Type B pancreatic cell (in vitro differentiated cells): ENCODE results near the gene UBA52. TPM values are rescaled to one million over a fixed set of nuclear protein-coding genes. Genes with fewer than 3 reads are reported as not detected.

ENCODE experiments used
- DNase-seq: peaks from one replicate; pipeline ENCODE4 v3.0.0; 2021; ENCODE audit warnings: mixed read lengths; ENCODE audit not compliant: unreplicated experiment; ENCODE audit errors: extremely low spot score
- H3K27ac Mint-ChIP-seq: 2 replicates; pipeline ENCODE4 v1.8.0; 2021; ENCODE audit warnings: mild to moderate bottlenecking, mixed read lengths
- H3K27me3 Mint-ChIP-seq: 2 replicates; pipeline ENCODE4 v1.8.0; 2021; ENCODE audit warnings: mixed read lengths
- H3K36me3 Mint-ChIP-seq: 2 replicates; pipeline ENCODE4 v1.8.0; 2021; ENCODE audit warnings: mixed read lengths
- H3K4me1 Mint-ChIP-seq: one replicate; pipeline ENCODE4 v1.8.0; 2021; ENCODE audit warnings: mixed read lengths; ENCODE audit not compliant: unreplicated experiment
- H3K4me3 Mint-ChIP-seq: 2 replicates; pipeline ENCODE4 v1.8.0; 2021; ENCODE audit warnings: mild to moderate bottlenecking, mixed read lengths
- H3K9me3 Mint-ChIP-seq: 2 replicates; pipeline ENCODE4 v1.8.0; 2021; ENCODE audit warnings: mixed read lengths
- total RNA-seq: library from RNA; stranded (reverse); gene quantifications from 2 replicates; pipeline ENCODE4 v1.2.1, GENCODE V29; 2021; ENCODE audit warnings: low replicate concordance
- TF ChIP-seq, protein P1 (sequence below): fragments of 200-600 bp; sonication (generic); conservative IDR thresholded peaks from 2 replicates; pipeline ENCODE4 v1.5.0; 2021; ENCODE audit warnings: antibody characterized with exemption, mild to moderate bottlenecking

The UBA52 gene
- total RNA-seq, 1 donor from 2014 or later = 1,126 TPM

DNA sequence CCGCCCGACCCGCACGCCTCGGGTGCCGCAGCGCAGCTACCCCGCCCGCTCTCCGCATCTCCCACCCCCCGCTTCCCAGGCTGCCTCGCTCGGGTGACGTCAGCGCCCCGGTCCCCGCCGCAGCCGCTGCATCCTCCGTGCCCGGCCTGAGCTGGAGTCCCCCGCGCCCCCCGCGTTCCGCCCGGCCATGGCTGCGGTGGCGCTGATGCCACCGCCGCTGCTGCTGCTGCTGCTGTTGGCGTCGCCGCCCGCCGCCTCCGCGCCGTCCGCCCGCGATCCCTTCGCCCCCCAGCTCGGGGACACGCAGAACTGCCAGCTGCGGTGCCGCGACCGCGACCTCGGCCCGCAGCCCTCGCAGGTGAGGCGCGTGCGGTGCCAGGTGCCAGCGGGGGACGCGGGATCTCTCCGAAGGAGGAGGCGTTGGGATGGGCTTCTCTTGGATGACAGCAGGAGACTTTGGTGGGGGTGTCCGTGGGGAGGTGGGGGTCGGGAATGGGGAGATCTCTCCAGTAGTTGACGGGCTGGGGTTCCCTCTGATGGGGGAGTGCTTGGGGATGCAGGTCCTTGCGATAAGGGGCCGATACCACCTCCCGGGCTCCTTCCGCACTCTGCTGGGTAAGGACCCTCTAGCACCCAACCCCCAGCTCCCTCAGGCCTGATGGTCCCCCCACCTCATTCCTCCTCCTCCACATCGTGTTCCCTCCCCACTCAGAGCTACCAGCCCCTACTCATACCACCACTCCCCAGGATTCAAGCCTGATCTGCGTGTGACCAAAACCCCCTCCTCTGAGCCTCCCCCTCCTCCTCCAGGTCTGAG is 41.3 kb downstream of the UBA52 start, which contains the start of gene TMEM59L:
TMEM59L (plus strand) TSS at position 99 of the 817 bp plus-strand sequence; CDS start at position 188, 89 bp downstream.
- Mint-ChIP-seq H3K4me1 (peaks cover 17% of the 10 kb centered on the region), H3K9me3 (peaks cover 5% of the 10 kb centered on the region), H3K27ac (peak within 1 kb of the TSS; percentile 36), H3K4me3 (peak within 1 kb of the TSS; percentile 86), H3K27me3 (peaks cover 75% of the 10 kb centered on the region), H3K36me3 (peaks cover 3% of the 10 kb centered on the region)
- TF ChIP-seq, protein P1, sequence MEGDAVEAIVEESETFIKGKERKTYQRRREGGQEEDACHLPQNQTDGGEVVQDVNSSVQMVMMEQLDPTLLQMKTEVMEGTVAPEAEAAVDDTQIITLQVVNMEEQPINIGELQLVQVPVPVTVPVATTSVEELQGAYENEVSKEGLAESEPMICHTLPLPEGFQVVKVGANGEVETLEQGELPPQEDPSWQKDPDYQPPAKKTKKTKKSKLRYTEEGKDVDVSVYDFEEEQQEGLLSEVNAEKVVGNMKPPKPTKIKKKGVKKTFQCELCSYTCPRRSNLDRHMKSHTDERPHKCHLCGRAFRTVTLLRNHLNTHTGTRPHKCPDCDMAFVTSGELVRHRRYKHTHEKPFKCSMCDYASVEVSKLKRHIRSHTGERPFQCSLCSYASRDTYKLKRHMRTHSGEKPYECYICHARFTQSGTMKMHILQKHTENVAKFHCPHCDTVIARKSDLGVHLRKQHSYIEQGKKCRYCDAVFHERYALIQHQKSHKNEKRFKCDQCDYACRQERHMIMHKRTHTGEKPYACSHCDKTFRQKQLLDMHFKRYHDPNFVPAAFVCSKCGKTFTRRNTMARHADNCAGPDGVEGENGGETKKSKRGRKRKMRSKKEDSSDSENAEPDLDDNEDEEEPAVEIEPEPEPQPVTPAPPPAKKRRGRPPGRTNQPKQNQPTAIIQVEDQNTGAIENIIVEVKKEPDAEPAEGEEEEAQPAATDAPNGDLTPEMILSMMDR = no peak
- DNase-seq = no peak

GRCh38 chr19:18613589-18614234 is 42.1 kb downstream of the UBA52 start:
- TF ChIP-seq, protein P1 = no peak
- Mint-ChIP-seq H3K9me3 (peaks cover 5% of the 10 kb centered on the region), H3K4me1 (peaks cover 14% of the 10 kb centered on the region), H3K36me3 (peaks cover 3% of the 10 kb centered on the region), H3K4me3 (peak overlapping the region; percentile 72), H3K27me3 (peaks cover 68% of the 10 kb centered on the region), H3K27ac (no peak overlapping the region)
- no peak for DNase-seq

DNA sequence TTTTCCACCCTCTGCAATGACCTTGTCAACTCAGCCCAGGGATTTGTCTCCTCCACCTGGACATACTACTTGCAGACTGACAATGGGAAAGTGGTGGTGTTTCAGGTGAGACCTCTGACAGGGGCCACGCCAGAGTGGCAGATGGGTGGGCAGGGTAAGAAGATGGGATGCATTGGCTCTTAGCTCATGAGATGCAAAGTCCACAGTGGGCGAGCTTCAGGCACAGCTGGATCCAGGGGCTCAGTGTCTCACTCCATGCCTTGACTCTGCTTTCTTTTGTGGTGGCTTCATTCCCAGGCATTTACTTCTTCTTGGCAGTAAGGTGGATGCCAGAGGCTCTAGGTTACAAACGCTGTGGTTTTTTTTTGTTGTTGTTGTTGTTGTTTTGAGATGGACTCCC is 44.4 kb downstream of the UBA52 start:
- H3K9me3 Mint-ChIP-seq = peaks cover 5% of the 10 kb centered on the region
- no peak for DNase-seq
- no peak overlapping the region for H3K27ac Mint-ChIP-seq
- H3K4me1 Mint-ChIP-seq = peaks cover 4% of the 10 kb centered on the region
- H3K36me3 Mint-ChIP-seq = peaks cover 2% of the 10 kb centered on the region
- H3K27me3 Mint-ChIP-seq = peaks cover 51% of the 10 kb centered on the region
- TF ChIP-seq, protein P1 = no peak
- H3K4me3 Mint-ChIP-seq = no peak overlapping the region

DNA sequence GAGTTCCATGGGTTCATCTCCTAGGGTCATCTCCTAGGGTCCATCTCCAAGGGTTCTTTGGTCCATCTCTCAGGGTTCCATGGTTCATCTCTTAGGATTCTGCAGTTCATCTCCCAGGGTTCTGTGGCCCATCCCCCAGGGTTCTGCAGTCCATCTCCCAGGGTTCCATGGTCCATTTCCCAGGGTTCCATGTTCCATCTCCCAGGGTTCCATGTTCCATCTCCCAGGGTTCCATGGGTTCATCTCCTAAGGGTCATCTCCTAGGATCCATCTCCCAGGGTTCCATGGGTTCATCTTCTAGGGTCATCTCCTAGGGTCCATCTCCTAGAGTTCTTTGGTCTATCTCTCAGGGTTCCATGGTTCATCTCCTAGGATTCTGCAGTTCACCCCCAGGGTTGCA is 45.9 kb downstream of the UBA52 start:
- no peak for DNase-seq
- TF ChIP-seq, protein P1 = no peak
- Mint-ChIP-seq H3K4me1 (no peaks in the 10 kb centered on the region), H3K27me3 (peaks cover 41% of the 10 kb centered on the region), H3K36me3 (no peaks in the 10 kb centered on the region), H3K27ac (no peak overlapping the region), H3K4me3 (no peak overlapping the region), H3K9me3 (peaks cover 5% of the 10 kb centered on the region)

DNA sequence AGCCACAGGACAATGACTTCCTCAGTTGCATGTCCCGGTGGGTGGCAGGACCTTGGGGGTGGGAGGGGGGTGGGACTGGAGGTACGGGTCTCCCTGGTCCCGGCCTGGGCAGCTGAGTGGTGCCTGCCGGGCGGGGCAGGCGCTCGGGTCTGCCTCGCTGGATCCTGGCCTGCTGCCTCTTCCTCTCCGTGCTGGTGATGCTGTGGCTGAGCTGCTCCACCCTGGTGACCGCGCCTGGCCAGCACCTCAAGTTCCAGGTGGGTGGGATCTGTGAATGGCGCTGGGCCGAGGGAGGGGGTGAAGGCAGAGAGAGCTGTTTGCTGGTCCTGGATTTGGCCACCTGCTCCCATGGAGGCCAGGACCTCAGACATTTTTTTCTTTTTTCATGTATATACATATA is 46.6 kb downstream of the UBA52 start:
- Mint-ChIP-seq H3K4me1 (no peaks in the 10 kb centered on the region), H3K27me3 (peaks cover 39% of the 10 kb centered on the region), H3K27ac (no peak overlapping the region), H3K9me3 (peaks cover 5% of the 10 kb centered on the region), H3K4me3 (no peak overlapping the region), H3K36me3 (no peaks in the 10 kb centered on the region)
- DNase-seq = no peak
- TF ChIP-seq, protein P1 = no peak
